CD4-positive, alpha-beta T cell treated with Interleukin-17A for 1 hour (primary cell): Measurements from ENCODE around the gene ZNF420.
A peak's percentile ranks its signal among the peaks of the same experiment; 100 is the strongest.
"Not testable (repeated sequence)": the region's sequence is repeated elsewhere in the genome, so short reads cannot be mapped to it uniquely, and the experiment has no call there.

Experiments used
- DNase-seq: peaks from one replicate; pipeline ENCODE4 v3.0.0-alpha.2; 2020

The ZNF420 gene

GRCh38 chr19:37077934-37078716 lies at the start of gene ZNF420:
Gene ZNF420, plus strand, starts transcription at chr19:37078433. Its CDS starts 10,686 bp downstream, at chr19:37089119.
- peak; percentile 94 for DNase-seq

GRCh38 chr19:37045140-37045539 lies 33.1 kb upstream of the ZNF420 start:
- no peak for DNase-seq

GRCh38 chr19:37055330-37055729 lies 22.9 kb upstream of the ZNF420 start:
- DNase-seq: no peak

- DNase-seq: no peak
Measured at GRCh38 chr19:37056776-37057175, 21.5 kb upstream of the ZNF420 start.

- DNase-seq: no peak
Measured at GRCh38 chr19:37059142-37059541, 19.1 kb upstream of the ZNF420 start.

GRCh38 chr19:37064886-37065285 lies 13.3 kb upstream of the ZNF420 start:
- DNase-seq: not testable (repeated sequence)

GRCh38 chr19:37074111-37074510 lies 4.1 kb upstream of the ZNF420 start:
- no peak for DNase-seq

- no peak for DNase-seq
Measured at GRCh38 chr19:37074819-37075362, 3.3 kb upstream of the ZNF420 start.

- DNase-seq: not testable (repeated sequence)
Measured at GRCh38 chr19:37076524-37076923, 1.7 kb upstream of the ZNF420 start.

- no peak for DNase-seq
Measured at GRCh38 chr19:37077501-37077933, 716 bp upstream of the ZNF420 start.

- no peak for DNase-seq
Measured at GRCh38 chr19:37078717-37079032, 442 bp downstream of the ZNF420 start.

- no peak for DNase-seq
Measured at GRCh38 chr19:37079238-37079637, 1.0 kb downstream of the ZNF420 start.

- DNase-seq: no peak
Measured at GRCh38 chr19:37082307-37082706, 4.1 kb downstream of the ZNF420 start.

- no peak for DNase-seq
Measured at GRCh38 chr19:37087110-37087509, 8.9 kb downstream of the ZNF420 start.

- DNase-seq: no peak
Measured at GRCh38 chr19:37095859-37096258, 17.6 kb downstream of the ZNF420 start.

GRCh38 chr19:37098570-37098969 lies 20.3 kb downstream of the ZNF420 start:
- no peak for DNase-seq

- not testable (repeated sequence) for DNase-seq
Measured at GRCh38 chr19:37104135-37104534, 25.9 kb downstream of the ZNF420 start.

- peak; percentile 5 for DNase-seq
Measured at GRCh38 chr19:37111753-37112152, 33.5 kb downstream of the ZNF420 start.

GRCh38 chr19:37114001-37114400 lies 35.8 kb downstream of the ZNF420 start:
- no peak for DNase-seq

GRCh38 chr19:37122093-37122492 lies 43.9 kb downstream of the ZNF420 start:
- DNase-seq: not testable (repeated sequence)

GRCh38 chr19:37127999-37128820 lies 50.0 kb downstream of the ZNF420 start:
- no peak for DNase-seq

GRCh38 chr19:37128821-37129177 lies 50.6 kb downstream of the ZNF420 start:
- DNase-seq: no peak

GRCh38 chr19:37136111-37136510 lies 57.9 kb downstream of the ZNF420 start:
- no peak for DNase-seq

- no peak for DNase-seq
Measured at GRCh38 chr19:37148214-37148613, 70.0 kb downstream of the ZNF420 start.
